ENCODE data around the gene ETFA. TPM values are rescaled to one million over a fixed set of nuclear protein-coding genes. Genes with fewer than 3 reads are reported as not detected.
A peak's percentile ranks its signal among the peaks of the same experiment; 100 is the strongest.

ETFA gene
- 169 and 208 TPM in 2 replicates for total RNA-seq (2014; rRNA removed; shearing (Covaris generic))

DNA sequence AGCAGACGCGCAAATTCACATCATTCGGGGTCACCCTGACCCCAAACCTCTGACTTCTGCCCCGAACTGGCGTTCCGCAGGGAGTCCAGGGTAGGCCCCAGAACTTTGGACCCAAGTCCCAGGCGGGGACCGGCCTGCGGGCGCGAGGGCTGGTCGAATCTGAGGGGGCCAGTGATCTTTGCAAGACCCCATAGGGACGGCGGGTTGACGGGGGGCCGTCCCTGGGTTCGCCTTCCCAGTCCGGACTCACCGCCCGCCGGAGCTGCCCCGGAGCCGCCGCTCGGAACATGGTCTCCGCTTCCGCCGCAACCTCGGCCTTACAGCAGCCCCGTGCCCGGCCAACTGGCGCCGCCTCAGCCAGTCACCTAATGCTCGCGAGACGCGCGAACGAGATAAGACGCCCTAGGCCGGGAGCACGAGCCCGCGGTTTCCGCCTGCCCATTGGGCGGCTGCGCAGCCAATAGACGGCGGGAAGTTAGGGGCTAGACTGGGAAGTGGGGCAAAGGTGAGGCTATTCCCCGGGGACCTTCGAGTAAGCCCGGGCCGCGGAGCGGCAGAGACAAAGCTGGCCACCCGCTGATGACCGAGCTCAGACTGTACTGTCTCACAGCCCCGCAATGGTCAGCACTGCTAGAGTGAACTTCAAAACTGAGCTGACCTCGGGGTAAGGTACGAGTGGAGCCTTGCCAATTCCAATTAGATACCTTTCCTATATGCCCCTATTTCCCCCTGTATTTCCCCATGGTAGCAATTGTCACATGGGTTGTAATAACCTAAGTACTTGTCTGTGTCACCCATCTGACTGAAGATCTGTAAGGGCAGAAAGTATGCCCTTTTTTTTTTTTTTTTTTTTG lies at the start of gene ETFA:
Gene ETFA (minus strand): TSS at position 370 of the 854 bp plus-strand sequence. CDS start 81 bp downstream, at position 289.
- DNase-seq (ENCODE audit: low spot score) = peak; percentile 97

DNA sequence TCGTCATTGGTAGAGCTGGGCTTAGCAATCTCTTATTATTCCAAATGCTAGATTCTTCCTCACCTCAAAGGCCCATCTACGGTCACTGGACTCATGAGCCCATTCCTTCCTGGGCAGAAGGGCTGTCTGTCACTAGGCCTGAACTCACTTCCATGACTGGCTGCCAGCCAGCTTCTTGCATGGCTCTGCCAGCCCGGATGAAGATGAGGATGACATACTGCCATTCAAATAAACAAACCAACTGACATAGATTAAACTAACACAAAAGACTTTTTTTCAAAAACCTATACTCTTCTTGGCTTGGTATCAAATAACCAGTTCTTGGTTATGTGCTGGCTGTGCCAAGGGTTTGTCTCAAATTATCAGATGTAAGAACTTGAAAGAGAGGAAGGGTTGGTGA lies 49.1 kb upstream of the ETFA start:
- no peak for DNase-seq (ENCODE audit: low spot score)

DNA sequence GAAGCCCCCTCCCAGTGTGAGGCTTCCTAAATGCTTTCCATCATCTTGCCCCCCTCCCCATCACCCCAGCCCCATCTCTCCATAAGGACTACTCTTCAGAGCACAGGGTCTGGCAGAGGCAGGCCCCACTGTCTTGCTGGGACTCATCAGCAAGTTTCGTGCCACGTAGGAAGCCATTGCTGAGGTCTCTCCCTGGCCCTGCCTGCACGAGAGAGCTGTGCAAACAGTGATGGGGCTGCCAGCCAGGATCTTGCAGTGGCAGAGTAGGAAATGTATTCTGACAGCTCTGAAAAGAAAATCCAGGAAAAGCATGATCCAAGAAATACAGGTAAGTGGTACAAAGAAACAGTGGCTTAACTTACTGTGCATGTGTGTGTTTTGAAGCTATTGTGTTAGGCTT lies 47.9 kb upstream of the ETFA start:
- no peak for DNase-seq (ENCODE audit: low spot score)

DNA sequence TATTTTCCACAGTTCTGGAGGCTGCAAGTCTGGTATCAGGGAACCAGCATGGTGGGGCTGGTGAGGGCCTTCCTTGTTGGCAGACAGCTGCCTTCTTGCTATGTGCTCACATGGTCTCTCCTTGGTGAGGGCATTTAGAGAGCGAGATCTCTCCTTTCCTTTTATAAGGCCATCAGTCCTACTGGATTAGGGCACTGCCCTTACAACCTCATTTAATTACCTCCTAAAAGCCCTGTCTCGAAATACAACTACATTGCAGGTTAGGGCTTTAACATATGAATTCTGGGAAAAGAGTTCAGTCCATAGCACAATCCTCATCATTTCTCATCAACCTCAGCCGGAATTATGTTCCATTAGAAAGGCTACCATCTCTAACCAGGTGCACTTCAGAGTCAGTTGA lies 47.2 kb upstream of the ETFA start:
- no peak for DNase-seq (ENCODE audit: low spot score)

DNA sequence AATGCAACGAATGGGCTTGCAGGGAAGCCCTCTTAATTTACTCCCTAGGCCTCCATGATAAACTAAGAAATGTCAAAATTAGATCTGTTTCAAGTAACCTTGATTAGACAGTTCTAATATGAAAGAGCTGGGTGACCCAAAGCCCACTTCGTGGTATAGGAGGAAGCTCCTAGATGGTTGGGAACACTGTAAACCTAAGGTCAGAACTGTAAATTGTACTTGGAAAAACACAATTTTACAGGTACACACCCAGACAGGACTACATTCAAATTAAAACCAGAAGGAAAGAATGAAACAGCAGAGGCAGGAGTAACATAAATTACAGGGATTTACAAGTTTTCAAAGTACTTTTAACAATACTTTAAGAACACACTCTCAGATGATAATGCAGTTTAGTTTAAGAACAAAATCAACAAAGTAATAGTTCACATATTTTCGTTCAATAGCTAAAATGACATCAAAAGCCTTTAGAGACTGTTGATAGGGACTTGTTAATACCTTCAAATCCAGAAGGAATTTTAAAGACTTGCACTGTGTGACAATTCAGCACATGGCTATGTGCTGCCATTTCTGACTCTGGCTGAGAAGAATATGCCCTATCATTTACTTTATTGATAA lies 43.7 kb upstream of the ETFA start:
- DNase-seq (ENCODE audit: low spot score) = no peak

DNA sequence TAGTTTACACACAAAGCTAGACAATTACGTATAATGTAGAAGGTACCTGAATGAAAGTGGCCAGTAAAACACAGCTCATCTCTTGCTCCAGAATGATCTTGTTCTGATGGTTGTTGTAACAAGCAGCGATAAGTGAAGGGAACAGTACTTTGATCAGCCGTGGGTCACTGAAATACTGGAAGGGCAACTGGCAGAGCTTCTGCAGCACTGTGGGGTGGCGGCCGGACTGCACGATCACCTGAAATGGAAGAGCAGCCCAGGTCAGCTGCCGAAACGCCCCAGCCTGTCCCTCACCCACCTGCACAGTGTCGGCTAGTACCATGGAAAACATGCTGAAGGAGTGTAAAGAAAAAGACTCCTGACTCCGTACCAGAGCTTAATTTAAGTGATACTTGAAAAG lies 42.6 kb upstream of the ETFA start:
- DNase-seq (ENCODE audit: low spot score) = no peak

DNA sequence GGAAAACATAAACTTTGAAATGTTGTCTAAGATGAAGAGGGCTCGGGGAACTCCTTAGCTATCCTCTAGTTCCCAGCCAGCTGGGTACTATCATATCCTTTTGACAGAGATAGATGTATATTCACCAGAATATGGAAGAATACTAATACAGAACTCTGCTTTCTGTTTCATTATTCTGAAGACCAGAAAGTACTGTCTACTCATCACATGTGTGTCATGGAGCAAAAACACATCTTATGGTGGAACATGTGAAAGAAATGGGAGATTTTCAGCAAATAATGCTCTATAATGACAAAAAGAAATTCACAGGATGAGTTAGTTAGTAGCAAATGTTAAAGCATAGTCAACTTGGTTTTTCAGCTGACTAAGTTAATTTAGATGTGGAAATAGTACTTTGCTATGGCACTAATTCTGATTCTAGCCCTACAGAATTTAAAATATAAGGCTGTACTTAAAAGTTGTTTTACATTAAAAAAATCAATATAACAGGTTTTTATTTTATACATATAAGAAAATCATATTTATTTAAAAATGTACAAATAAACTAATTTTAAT lies 41.8 kb upstream of the ETFA start:
- DNase-seq (ENCODE audit: low spot score) = no peak

DNA sequence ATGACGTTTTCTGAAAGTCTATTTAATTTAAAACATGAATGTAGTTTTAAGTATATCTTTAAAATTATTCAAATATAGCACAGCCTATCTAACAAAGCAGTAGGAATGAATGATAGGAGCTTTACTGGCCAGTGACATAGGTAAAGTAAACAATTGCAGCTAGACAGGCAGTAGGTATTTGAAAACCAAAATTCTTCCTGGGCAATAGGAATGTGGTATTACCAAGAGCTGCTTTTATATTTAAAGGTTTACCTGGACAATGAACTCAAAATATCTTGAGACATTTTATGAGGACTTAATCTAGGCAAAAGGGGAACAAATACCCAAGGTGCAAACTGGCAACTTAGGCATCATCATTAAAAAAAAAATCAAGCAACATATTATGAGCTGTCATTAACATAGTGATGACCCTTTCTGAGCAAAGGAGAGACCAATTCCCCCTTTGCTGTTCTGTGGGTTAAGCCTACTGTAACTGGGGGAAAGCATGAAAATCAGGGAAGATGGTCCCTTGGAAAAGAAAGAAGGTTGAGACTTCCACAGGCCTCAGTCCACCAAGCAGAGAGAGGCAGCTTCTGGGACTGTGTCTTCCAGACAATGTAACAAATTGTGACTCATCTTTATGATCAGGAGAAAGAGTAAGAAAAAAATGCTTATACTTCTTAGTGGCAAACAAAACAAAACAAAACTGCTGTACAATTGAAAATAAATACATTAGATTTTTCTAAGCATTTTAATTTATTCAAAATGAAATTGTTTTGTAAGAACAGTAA lies 38.2 kb upstream of the ETFA start:
- no peak for DNase-seq (ENCODE audit: low spot score)

DNA sequence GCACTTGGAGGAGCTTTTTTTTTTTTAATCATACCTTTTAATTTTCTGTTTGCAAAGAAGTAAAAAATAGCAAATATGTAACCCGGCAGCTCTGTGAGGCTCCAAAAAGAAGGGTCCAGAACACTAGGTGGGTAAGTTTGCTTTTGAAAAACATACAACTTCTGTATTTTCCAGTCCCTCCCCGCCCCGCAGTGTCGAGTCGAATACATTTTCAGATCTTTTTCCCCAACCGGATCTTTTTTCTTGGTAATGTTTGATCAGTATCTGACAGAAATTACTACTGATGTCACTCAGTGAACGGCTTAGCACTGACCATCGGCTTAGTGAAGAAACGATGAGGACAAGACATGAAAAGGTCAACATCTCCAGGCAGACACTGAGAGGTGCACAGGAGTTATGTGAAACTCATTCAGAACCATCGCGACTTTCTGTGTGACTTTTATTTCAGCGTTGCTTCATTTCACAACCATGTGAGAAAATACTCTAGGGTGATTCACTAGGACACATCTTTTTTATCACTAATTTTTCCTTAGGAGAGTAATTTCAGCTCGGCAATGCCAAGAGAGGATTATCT lies 36.3 kb upstream of the ETFA start:
- no peak for DNase-seq (ENCODE audit: low spot score)

DNA sequence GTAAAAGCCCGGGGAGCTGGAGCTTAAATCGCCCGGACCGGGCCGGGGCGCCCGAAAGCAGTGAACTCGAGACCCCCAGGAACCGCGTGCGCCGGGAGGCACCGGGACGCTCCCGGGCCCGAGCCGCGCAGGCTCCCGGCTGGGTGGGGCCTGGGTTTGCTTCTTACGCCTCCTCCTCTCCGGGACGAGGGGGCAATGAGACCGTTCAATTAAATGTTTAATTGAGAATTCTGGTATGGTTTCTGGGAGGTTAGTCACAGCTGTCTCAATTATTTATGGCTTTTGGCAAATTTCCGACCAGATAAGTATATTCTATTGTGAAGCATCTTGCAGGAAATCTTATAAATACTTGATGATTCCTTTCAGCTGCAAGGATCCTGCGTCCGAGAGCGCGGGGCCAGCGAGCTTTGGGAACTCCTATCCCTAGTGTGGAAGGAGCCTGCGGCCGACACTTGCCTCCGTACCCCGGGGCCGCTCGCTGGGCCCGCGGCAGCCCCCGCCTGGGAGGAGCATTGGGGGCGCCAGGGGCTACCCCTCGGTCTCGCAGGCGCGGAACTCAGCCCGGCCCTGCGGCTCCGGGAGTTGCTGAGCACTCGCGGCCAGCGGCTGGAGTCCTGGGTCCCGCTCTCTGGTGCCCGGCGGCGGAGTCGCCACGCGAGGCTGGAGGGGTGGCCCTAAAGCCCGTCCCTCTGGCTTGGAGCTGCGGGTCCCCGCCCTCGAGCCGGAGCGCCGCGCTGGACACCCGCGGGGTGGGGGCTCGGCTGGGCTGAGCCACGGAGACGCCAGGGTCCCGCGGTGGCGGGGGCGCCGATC lies 35.6 kb upstream of the ETFA start:
- no peak for DNase-seq (ENCODE audit: low spot score)

DNA sequence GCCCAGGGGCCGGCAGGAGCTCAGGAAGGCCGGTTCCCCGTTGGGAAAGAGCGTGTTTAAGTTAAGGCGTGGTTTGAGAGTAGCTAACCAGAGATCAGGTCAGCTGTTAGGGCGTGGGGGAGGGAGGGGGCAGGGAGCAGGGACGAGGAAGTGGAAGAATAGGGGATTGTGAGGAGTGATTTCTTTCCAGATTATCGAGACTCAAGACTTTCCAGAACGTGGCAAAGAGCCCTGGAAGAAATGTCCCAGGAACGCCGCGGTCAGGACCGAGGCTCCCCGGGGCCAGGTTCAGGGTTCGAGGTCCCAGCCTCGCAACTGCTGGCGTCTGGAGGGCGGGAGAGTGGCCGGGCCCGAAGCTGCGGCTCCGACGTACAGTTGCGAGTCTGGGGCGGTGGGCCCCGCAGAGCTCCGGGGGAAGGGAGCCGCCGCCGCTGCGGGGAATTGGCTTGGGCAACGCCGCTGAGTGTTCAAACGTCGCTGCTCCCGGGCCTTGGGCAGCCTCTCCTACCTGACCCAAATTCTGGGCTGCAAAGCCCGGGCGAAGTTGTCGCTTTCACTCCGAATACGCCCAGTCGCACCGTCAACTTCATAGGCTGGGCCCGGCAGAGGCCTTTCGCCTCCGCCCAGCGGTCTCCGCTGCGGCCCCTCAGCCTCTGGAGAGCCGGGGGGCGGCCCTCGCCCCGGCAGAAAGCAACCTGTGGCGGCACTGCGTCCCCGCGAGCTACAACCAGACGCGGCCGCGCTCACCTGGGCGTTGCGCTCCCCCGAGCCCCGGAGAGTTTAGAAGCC lies 34.8 kb upstream of the ETFA start:
- no peak for DNase-seq (ENCODE audit: low spot score)

DNA sequence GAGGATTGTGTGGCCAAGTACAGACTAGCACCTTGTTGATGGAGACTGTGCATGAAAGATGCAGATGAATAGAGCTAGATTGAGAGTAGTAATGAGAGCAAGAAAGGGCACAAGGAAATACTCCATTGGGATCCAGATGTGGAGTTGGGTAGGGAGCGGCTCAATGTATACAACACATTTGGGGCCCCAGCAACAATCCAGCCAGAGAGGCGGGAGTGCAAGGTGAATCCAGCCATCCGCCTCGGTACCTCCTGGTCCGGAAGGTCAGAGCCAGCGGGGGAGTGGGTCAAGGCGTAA lies 34.3 kb upstream of the ETFA start:
- no peak for DNase-seq (ENCODE audit: low spot score)

DNA sequence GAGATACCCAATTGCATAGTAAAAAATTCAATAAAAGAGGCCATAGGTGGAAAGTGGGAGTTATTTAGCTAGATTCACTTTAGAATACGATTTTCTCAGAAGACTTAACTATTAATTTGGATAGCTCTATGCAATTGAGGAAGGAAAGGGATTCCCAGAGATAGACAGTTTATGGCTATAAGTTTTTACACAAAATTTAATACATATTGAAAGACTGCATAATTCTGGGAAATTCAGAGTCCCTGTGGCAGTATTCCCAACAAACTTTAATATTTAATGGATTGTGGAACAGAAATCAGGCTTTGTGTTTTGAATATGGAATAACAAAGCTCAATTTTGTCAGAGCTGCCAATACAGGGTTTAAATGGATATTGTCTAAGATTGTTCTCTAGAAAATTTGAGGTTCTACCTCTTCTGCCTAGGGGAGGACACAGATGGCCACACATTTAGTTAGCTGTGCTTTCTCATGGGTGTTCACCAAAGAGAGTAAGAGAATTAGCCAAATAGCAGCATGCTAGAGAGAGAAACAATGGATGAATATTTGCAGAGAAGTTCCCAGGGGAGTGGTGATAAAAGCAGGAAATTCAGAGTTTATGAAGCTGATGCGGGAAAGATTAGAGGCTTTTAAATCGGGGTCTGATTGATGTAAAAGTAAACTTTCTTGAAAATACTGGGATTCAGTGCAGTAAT lies 33.8 kb upstream of the ETFA start:
- DNase-seq (ENCODE audit: low spot score) = no peak

DNA sequence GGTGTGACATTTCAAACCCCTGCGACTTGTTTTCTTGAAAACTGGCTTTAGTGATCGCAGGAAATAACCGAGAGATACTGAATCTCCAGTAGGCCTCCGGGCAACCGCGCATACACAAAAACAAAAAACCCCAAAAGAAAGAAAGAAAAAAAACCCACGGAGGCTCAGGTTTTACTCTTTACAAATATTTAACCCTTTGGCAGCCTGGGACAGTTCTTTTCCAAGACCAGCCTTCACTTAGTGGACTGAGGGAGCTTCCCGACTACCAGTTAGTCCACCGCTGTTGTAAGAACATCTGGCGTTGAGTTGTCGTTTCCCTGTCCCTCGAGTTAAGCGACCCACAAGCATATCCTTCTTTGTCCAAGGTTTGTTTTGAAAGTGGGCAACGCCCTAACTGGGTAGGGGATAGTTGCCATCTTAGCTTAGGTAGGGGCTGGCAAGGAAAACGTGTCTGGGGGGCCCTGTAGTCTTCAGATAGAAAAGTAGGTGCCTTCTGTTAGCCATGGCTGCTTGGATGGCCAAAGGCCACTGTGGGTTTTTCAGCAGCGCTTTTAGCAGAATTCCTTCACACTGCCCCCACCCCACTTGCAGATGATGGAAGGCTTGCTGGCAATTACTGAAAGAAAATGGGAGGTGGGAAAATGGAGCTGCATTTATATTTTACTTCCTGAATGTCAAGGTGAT lies 32.2 kb upstream of the ETFA start:
- no peak for DNase-seq (ENCODE audit: low spot score)

DNA sequence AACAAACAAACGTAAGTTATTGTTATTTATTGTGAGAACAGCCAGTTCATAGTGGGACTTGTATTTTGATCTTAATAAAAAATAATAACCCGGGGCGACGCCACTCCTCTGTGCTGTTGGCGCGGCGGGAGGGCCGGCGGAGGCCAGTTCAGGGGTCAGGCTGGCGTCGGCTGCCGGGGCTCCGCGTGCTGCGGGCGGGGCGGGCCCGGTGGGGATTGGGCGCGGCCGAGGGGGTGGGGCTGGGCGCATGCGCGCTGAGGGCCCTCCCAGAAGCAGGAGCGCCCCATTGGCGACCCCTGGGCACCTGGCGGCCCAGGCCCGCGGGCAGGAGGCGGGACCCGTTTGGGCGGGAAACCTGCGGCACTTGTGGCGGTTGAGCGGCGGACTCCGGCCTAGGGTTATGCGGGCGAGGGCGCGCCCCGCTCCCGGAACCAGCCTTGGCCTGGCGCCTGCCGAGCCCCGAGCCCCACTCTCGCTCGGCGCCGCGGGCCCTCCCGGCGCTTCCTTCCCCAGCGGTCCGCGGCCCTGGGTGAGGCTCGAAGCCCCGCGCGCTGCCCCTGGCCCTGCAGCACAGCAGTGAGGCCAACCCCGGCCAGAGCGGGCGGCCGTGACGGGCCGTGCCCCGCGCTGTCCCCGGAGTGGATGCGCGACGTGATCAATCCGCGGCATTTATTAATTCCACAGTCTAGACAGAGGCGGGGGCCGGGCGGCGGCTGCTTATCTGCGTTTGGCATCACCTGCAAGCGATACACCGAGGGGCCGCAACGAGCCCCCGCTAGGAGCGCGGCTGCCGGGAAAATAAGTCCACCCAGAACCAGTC lies 31.3 kb upstream of the ETFA start:
- no peak for DNase-seq (ENCODE audit: low spot score)

DNA sequence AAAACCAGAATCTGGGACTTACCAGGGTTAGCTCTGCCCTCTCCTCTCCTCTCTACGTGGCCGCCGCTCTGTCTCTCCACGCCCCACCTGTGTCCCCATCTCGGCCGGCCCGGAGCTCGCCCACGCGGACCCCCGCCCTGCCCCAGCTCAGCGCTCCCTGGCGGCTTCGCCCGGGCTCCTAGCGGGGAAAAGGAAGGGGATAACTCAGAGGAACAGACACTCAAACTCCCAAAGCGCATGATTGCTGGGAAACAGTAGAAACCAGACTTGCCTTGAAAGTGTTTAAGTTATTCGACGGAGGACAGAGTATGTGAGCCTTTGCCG lies 30.8 kb upstream of the ETFA start:
- no peak for DNase-seq (ENCODE audit: low spot score)

DNA sequence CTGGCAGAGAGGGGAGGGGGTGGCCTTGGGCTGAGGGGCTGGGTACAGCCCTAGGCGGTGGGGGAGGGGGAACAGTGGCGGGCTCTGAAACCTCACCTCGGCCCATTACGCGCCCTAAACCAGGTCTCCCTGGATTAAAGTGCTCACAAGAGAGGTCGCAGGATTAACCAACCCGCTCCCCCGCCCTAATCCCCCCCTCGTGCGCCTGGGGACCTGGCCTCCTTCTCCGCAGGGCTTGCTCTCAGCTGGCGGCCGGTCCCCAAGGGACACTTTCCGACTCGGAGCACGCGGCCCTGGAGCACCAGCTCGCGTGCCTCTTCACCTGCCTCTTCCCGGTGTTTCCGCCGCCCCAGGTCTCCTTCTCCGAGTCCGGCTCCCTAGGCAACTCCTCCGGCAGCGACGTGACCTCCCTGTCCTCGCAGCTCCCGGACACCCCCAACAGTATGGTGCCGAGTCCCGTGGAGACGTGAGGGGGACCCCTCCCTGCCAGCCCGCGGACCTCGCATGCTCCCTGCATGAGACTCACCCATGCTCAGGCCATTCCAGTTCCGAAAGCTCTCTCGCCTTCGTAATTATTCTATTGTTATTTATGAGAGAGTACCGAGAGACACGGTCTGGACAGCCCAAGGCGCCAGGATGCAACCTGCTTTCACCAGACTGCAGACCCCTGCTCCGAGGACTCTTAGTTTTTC lies 30.2 kb upstream of the ETFA start:
- DNase-seq (ENCODE audit: low spot score) = no peak

DNA sequence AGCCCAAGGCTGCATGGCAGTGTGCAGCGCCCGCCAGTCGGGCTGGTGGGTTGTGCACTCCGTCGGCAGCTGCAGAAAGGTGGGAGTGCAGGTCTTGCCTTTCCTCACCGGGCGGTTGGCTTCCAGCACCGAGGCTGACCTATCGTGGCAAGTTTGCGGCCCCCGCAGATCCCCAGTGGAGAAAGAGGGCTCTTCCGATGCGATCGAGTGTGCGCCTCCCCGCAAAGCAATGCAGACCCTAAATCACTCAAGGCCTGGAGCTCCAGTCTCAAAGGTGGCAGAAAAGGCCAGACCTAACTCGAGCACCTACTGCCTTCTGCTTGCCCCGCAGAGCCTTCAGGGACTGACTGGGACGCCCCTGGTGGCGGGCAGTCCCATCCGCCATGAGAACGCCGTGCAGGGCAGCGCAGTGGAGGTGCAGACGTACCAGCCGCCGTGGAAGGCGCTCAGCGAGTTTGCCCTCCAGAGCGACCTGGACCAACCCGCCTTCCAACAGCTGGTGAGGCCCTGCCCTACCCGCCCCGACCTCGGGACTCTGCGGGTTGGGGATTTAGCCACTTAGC lies 29.6 kb upstream of the ETFA start:
- DNase-seq (ENCODE audit: low spot score) = no peak
